Neural progenitor cell (in vitro differentiated cells): Measurements from ENCODE around the gene RMND5A.

ENCODE experiments used
- CTCF ChIP-seq: fragments of 200-600 bp; sonication (generic); IDR thresholded peaks from 2 replicates; pipeline ENCODE4 v1.5.1; 2017; ENCODE audit warnings: antibody characterized with exemption, mild to moderate bottlenecking
- EZH2 ChIP-seq: fragments of 200-600 bp; sonication (generic); IDR thresholded peaks from 2 replicates; pipeline ENCODE4 v1.6.1; 2017; ENCODE audit warnings: antibody characterized with exemption, mild to moderate bottlenecking, moderate library complexity
- EZH2phosphoT487 ChIP-seq: fragments of 200-600 bp; sonication (generic); IDR thresholded peaks from 2 replicates; pipeline ENCODE4 v1.6.1; 2017; ENCODE audit warnings: antibody characterized with exemption

- TF ChIP-seq CTCF, result no peak
- no peak for TF ChIP-seq EZH2
- no peak for TF ChIP-seq EZH2phosphoT487
Observed at GRCh38 chr2:86673011-86673410, 47.1 kb upstream of the RMND5A start.
